HT1080 (cell line): ENCODE results near the gene CTNNBL1. TPM values are rescaled to one million over a fixed set of nuclear protein-coding genes. Genes with fewer than 3 reads are reported as not detected.
A peak's percentile ranks its signal among the peaks of the same experiment; 100 is the strongest.

Source experiments
- DNase-seq: peaks from one replicate; pipeline ENCODE4 v3.0.0-alpha.2; 2015; ENCODE audit warnings: low read depth
- total RNA-seq: library from RNA; depleted of rRNA; stranded (reverse); fragments of >200 nt; shearing (Covaris generic); gene quantifications from 2 replicates; pipeline ENCODE4 v1.2.3, GENCODE V29; 2014

Gene CTNNBL1
- total RNA-seq, 1 experiment from 2014 or later, result 43.1 TPM

GRCh38 chr20:37737826-37738420 is 44.1 kb downstream of the CTNNBL1 start:
- no peak for DNase-seq

GRCh38 chr20:37741055-37741454 is 47.2 kb downstream of the CTNNBL1 start:
- peak; percentile 58 for DNase-seq

GRCh38 chr20:37741570-37741969 is 47.7 kb downstream of the CTNNBL1 start:
- no peak for DNase-seq

GRCh38 chr20:37742131-37742530 is 48.3 kb downstream of the CTNNBL1 start:
- no peak for DNase-seq

GRCh38 chr20:37744347-37744746 is 50.5 kb downstream of the CTNNBL1 start:
- no peak for DNase-seq

- no peak for DNase-seq
Measured at GRCh38 chr20:37745553-37745952, 51.7 kb downstream of the CTNNBL1 start.

- no peak for DNase-seq
Measured at GRCh38 chr20:37748015-37748414, 54.2 kb downstream of the CTNNBL1 start.

- no peak for DNase-seq
Measured at GRCh38 chr20:37749218-37749617, 55.4 kb downstream of the CTNNBL1 start.

GRCh38 chr20:37749620-37750403 is 56.0 kb downstream of the CTNNBL1 start:
- no peak for DNase-seq

GRCh38 chr20:37755665-37756064 is 61.8 kb downstream of the CTNNBL1 start:
- no peak for DNase-seq

- DNase-seq, result no peak
Measured at GRCh38 chr20:37756234-37756633, 62.4 kb downstream of the CTNNBL1 start.

GRCh38 chr20:37757550-37757949 is 63.7 kb downstream of the CTNNBL1 start:
- DNase-seq, result no peak

- DNase-seq, result no peak
Measured at GRCh38 chr20:37758332-37758731, 64.5 kb downstream of the CTNNBL1 start.

- no peak for DNase-seq
Measured at GRCh38 chr20:37759052-37759553, 65.3 kb downstream of the CTNNBL1 start.

- DNase-seq, result no peak
Measured at GRCh38 chr20:37759761-37760209, 66.0 kb downstream of the CTNNBL1 start.

- DNase-seq, result no peak
Measured at GRCh38 chr20:37760322-37760721, 66.5 kb downstream of the CTNNBL1 start.

GRCh38 chr20:37762716-37763485 is 69.1 kb downstream of the CTNNBL1 start:
- no peak for DNase-seq

GRCh38 chr20:37764333-37764935 is 70.6 kb downstream of the CTNNBL1 start:
- no peak for DNase-seq

GRCh38 chr20:37770908-37771307 is 77.1 kb downstream of the CTNNBL1 start:
- no peak for DNase-seq

GRCh38 chr20:37773291-37773826 is 79.5 kb downstream of the CTNNBL1 start:
- no peak for DNase-seq

- DNase-seq, result no peak
Measured at GRCh38 chr20:37774156-37774555, 80.3 kb downstream of the CTNNBL1 start.
